CD8-positive, alpha-beta memory T cell (primary cell): ENCODE measurements around the gene METTL9. TPM values are rescaled to one million over a fixed set of nuclear protein-coding genes. Genes with fewer than 3 reads are reported as not detected.
A peak's percentile ranks its signal among the peaks of the same experiment; 100 is the strongest.

Experiments
- CTCF ChIA-PET: fragments of 350-600 bp; sonication (Branson Sonifier 250); formaldehyde crosslinking; loops from one replicate; lab custom pipeline; 2021; ENCODE audit warnings: antibody characterized with exemption; lab: Charles Lee
- POLR2A ChIA-PET: fragments of 350-600 bp; sonication (Branson Sonifier 250); formaldehyde crosslinking; loops from one replicate; lab custom pipeline; 2021; ENCODE audit warnings: antibody characterized with exemption; lab: Charles Lee
- DNase-seq, 5 donors: peaks; one replicate each; pipeline versions ENCODE4 v3.0.0 to v3.0.0-alpha.2; 2020 to 2022; ENCODE audit warnings: mixed read lengths in 1 of 5
- H3K27ac ChIP-seq: one replicate; pipeline ENCODE4 v1.7.0; 2013; ENCODE audit warnings: low read depth, mild to moderate bottlenecking, low read length, moderate library complexity
- H3K27me3 ChIP-seq: 2 replicates; pipeline ENCODE4 v1.7.0; 2013; ENCODE audit warnings: low read length, mild to moderate bottlenecking; ENCODE audit not compliant: insufficient read depth, poor library complexity, severe bottlenecking
- H3K36me3 ChIP-seq: 2 replicates; pipeline ENCODE4 v1.7.0; 2013; ENCODE audit warnings: mild to moderate bottlenecking, low read length, moderate library complexity; ENCODE audit not compliant: insufficient read depth
- H3K4me1 ChIP-seq: 2 replicates; pipeline ENCODE4 v1.7.0; 2013; ENCODE audit warnings: mild to moderate bottlenecking, low read length, moderate library complexity; ENCODE audit not compliant: insufficient read depth
- H3K4me3 ChIP-seq: 2 replicates; pipeline ENCODE4 v1.7.0; 2013; ENCODE audit warnings: mild to moderate bottlenecking, low read length
- H3K9me3 ChIP-seq: 2 replicates; pipeline ENCODE4 v1.7.0; 2013; ENCODE audit warnings: mild to moderate bottlenecking, low read length
- H3K27ac Mint-ChIP-seq, 8 donors: one replicate each; pipeline ENCODE4 v1.8.0; 2020 to 2021; ENCODE audit warnings: mixed read lengths in 8 of 8, mild to moderate bottlenecking in 6 of 8, inconsistent platforms in 3 of 8, moderate library complexity in 3 of 8
- H3K27me3 Mint-ChIP-seq, 2 donors: one replicate each; pipeline ENCODE4 v1.8.0; 2020 to 2021; ENCODE audit warnings: mixed read lengths in 2 of 2, mild to moderate bottlenecking in 1 of 2, moderate library complexity in 1 of 2
- H3K36me3 Mint-ChIP-seq, 3 donors: one replicate each; pipeline ENCODE4 v1.8.0; 2020 to 2021; ENCODE audit warnings: mixed read lengths in 3 of 3, inconsistent platforms in 1 of 3, mild to moderate bottlenecking in 1 of 3
- H3K4me1 Mint-ChIP-seq, 3 donors: one replicate each; pipeline ENCODE4 v1.8.0; 2020 to 2021; ENCODE audit warnings: mixed read lengths in 3 of 3, inconsistent platforms in 1 of 3, mild to moderate bottlenecking in 1 of 3
- H3K4me3 Mint-ChIP-seq, 7 donors: one replicate each; pipeline ENCODE4 v1.8.0; 2020 to 2021; ENCODE audit warnings: mixed read lengths in 7 of 7, mild to moderate bottlenecking in 6 of 7, moderate library complexity in 4 of 7, inconsistent platforms in 2 of 7
- H3K9me3 Mint-ChIP-seq, 5 donors: one replicate each; pipeline ENCODE4 v1.8.0; 2020 to 2022; ENCODE audit warnings: mixed read lengths in 5 of 5, mild to moderate bottlenecking in 3 of 5, moderate library complexity in 2 of 5, inconsistent platforms in 1 of 5
- polyA plus RNA-seq: library from polyadenylated mRNA; unstranded; fragments of 300-500 nt; fragmentation: Illumina TruSeq; gene quantifications from one replicate; pipeline ENCODE4 v1.2.3, GENCODE V29; 2021
- total RNA-seq, 2 experiments: library from RNA; stranded (reverse); gene quantifications; one replicate each; pipeline ENCODE4 v1.2.3, GENCODE V29; 2021

The METTL9 gene
- total and polyA plus RNA-seq, 3 experiments from 2014 or later = 73.8 to 120 (median 74.2) TPM

GRCh38 chr16:21704266-21704665, 104.9 kb downstream of the METTL9 start:
- H3K27me3 ChIP-seq = no peaks in the 10 kb centered on the region
- no peaks in the 10 kb centered on the region for H3K9me3 ChIP-seq
- Mint-ChIP-seq H3K4me3 (no peak overlapping the region), H3K4me1 (peaks cover 2 to 6% (median 5%) of the 10 kb centered on the region in 3 donors), H3K27ac (peak overlapping the region in 3 of 8 donors; percentile 13 to 40 (median 27)), H3K27me3 (peaks cover 1 to 3% of the 10 kb centered on the region in 2 donors), H3K36me3 (no peaks in the 10 kb centered on the region), H3K9me3 (no peaks in the 10 kb centered on the region)
- ChIA-PET CTCF (interaction anchor here (1.3 to 1.7 kb wide), 2 partner anchors 43 to 47 kb away, joined by 3 to 4 read pairs; no protein-coding TSS in a partner anchor), POLR2A (no interaction called here)
- no peak overlapping the region for H3K27ac ChIP-seq
- H3K4me1 ChIP-seq = peaks cover 7% of the 10 kb centered on the region
- H3K4me3 ChIP-seq = no peak overlapping the region
- DNase-seq = no peak
- H3K36me3 ChIP-seq = no peaks in the 10 kb centered on the region

- H3K4me1 ChIP-seq = peaks cover 7% of the 10 kb centered on the region
- POLR2A ChIA-PET = no interaction called here
Observed at GRCh38 chr16:21704733-21705132, 105.4 kb downstream of the METTL9 start.

More at GRCh38 chr16:21704733-21705132, 105.4 kb downstream of the METTL9 start:
- Histone ChIP-seq H3K9me3 (no peaks in the 10 kb centered on the region), H3K36me3 (no peaks in the 10 kb centered on the region), H3K27ac (no peak overlapping the region), H3K27me3 (no peaks in the 10 kb centered on the region), H3K4me3 (no peak overlapping the region)
- peak overlapping the region in 3 of 8 donors; percentile 13 to 32 (median 27) for H3K27ac Mint-ChIP-seq
- H3K9me3 Mint-ChIP-seq = no peaks in the 10 kb centered on the region
- H3K36me3 Mint-ChIP-seq = no peaks in the 10 kb centered on the region
- peaks cover 1 to 3% of the 10 kb centered on the region in 2 donors for H3K27me3 Mint-ChIP-seq
- no peak for DNase-seq
- H3K4me3 Mint-ChIP-seq = no peak overlapping the region
- peaks cover 2 to 6% (median 5%) of the 10 kb centered on the region in 3 donors for H3K4me1 Mint-ChIP-seq
- CTCF ChIA-PET = interaction anchor here (1.3 to 1.7 kb wide), 2 partner anchors 43 to 47 kb away, joined by 3 to 4 read pairs; no protein-coding TSS in a partner anchor

Other genes starting within 250 kb of the METTL9 start
- 1 to 10 TPM in 1 of 2 experiments, under 1 TPM in 1; 0.58 to 1.1 TPM for gene IGSF6, start 53.0 kb downstream of the METTL9 start, total RNA-seq
- gene IGSF6, start 53.0 kb downstream of the METTL9 start, polyA plus RNA-seq = 0.32 TPM
- under 1 TPM; 0.09 TPM for gene OTOA, start 64.4 kb downstream of the METTL9 start, total RNA-seq
- gene OTOA, start 64.4 kb downstream of the METTL9 start, polyA plus RNA-seq = not detected